Astrocyte (in vitro differentiated cells and primary cell): ENCODE measurements around the gene IDH3B.

ENCODE experiments used
- EZH2 ChIP-seq: IDR thresholded peaks from 2 replicates; pipeline ENCODE4 v1.6.1; 2012; ENCODE audit warnings: mild to moderate bottlenecking, low read length, inconsistent platforms; ENCODE audit not compliant: insufficient read depth
- TF ChIP-seq, protein P1 (sequence below): IDR thresholded peaks from 2 replicates; pipeline ENCODE4 v1.5.1; 2011; ENCODE audit warnings: low read depth, mild to moderate bottlenecking, inconsistent platforms, low read length, moderate library complexity; ENCODE audit not compliant: insufficient read depth

DNA sequence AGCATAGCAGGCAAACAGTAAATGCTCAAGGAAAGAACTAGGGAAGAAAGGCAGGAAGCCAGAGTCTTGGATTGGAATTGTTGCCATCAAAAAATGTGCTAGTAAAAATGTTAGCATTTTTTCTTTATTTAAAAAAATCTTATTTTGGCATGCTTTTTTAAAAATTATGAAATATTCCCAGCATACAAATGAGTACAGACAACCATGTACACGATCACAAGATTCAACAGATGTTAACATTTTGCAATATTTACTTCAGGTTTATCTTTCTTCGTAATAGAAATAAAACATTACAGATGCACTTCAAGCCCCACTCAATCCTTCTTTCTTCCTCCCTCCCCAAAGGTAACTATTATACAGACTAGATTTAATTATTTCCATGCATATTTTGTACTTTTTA is 39.0 kb downstream of the IDH3B start:
- TF ChIP-seq, protein P1, sequence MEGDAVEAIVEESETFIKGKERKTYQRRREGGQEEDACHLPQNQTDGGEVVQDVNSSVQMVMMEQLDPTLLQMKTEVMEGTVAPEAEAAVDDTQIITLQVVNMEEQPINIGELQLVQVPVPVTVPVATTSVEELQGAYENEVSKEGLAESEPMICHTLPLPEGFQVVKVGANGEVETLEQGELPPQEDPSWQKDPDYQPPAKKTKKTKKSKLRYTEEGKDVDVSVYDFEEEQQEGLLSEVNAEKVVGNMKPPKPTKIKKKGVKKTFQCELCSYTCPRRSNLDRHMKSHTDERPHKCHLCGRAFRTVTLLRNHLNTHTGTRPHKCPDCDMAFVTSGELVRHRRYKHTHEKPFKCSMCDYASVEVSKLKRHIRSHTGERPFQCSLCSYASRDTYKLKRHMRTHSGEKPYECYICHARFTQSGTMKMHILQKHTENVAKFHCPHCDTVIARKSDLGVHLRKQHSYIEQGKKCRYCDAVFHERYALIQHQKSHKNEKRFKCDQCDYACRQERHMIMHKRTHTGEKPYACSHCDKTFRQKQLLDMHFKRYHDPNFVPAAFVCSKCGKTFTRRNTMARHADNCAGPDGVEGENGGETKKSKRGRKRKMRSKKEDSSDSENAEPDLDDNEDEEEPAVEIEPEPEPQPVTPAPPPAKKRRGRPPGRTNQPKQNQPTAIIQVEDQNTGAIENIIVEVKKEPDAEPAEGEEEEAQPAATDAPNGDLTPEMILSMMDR = no peak
- TF ChIP-seq EZH2 = no peak
